ENCODE measurements around the gene CIAO1.
"Not testable (repeated sequence)": the region's sequence is repeated elsewhere in the genome, so short reads cannot be mapped to it uniquely, and the experiment has no call there.

Gene CIAO1

DNA sequence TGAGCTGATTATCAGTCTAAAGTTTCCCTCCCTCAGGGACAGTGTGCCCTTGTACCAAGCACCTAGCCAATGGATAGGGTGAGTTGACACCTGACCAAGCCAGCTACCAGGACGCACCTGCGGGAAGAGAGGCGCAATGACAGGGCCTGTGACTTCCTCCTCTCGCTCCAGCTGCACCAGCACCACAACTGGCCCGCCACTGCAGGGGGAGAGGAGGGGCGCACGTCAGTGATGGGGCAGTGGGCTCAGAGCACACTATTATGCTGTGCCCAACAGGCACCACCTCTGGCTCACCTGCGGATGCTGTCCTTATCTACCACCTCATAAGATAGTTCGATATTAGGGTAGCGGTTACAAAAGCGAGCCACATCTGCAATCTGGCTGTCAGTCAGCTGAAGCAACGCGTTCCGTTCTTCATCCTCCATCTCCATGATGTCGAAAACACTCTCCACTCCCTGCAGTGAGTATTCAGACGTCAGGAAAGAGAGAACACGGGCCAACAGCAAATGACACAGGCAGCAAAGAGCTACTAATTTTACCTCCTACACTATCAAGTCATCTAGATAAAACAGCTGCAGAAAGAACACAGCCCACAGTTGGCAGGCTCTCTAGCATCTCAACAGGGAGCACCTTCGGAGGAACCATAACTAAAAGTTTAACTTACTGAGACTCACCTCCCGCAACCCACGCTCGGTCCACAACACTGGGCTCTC, 10.9 kb downstream of the CIAO1 start:
- Histone ChIP-seq H3K27ac (no peak overlapping the region), H3K9ac (no peak overlapping the region), H3K36me3 (ENCODE audit: control insufficient read depth, insufficient read depth, low read length) (no peaks in the 10 kb centered on the region), H3K79me2 (peaks cover 3% of the 10 kb centered on the region), H2AFZ (no peak overlapping the region), H3K4me2 (ENCODE audit: low read length) (no peak overlapping the region), H3K4me3 (ENCODE audit: low read depth, low read length) (no peak overlapping the region), H3K27me3 (ENCODE audit: control insufficient read depth, insufficient read depth, low read length) (no peaks in the 10 kb centered on the region), H3K4me1 (no peaks in the 10 kb centered on the region), H3K9me3 (ENCODE audit: control insufficient read depth, low read length) (no peaks in the 10 kb centered on the region)
- TF ChIP-seq CTCF (IDR thresholded peaks at IDR 0.05): no peak

DNA sequence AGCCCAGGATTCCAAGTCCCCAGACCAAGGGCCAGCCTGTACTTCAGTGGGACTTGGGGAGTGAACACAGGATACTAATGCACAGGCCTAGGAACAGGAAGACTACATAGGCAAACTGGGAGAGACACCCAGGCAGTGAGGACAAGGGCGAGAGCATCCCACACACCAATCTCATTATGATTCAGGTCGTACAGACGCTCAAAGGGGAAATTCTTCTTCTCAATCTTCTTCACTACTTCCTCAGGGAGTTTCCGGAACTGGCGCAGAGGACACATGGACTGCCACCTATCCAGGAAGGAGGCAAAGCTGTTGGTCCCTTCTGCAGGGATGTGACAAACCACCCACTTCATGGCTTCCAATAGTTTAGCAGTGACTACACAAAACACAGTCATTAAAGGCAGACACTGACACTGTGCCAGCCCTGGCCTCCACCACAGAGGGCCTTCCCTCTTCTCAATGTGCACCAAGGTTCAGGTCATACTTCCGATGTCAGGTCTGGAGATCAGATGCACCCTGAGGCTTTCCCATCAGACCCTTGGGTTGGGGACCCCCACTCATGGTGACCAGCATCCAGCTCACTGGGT, 21.3 kb downstream of the CIAO1 start:
- Histone ChIP-seq H3K9me3 (ENCODE audit: control insufficient read depth, low read length) (no peaks in the 10 kb centered on the region), H3K9ac (no peak overlapping the region), H3K4me3 (ENCODE audit: low read depth, low read length) (no peak overlapping the region), H2AFZ (no peak overlapping the region), H3K27ac (no peak overlapping the region), H3K27me3 (ENCODE audit: control insufficient read depth, insufficient read depth, low read length) (no peaks in the 10 kb centered on the region), H3K4me2 (ENCODE audit: low read length) (no peak overlapping the region), H3K4me1 (no peaks in the 10 kb centered on the region), H3K36me3 (ENCODE audit: control insufficient read depth, insufficient read depth, low read length) (no peaks in the 10 kb centered on the region), H3K79me2 (no peaks in the 10 kb centered on the region)
- TF ChIP-seq CTCF (IDR thresholded peaks at IDR 0.05): no peak

GRCh38 chr2:96291751-96292150, 25.7 kb downstream of the CIAO1 start:
- Histone ChIP-seq H3K4me3 (ENCODE audit: low read depth, low read length) (no peak overlapping the region), H3K4me2 (ENCODE audit: low read length) (no peak overlapping the region), H3K9ac (no peak overlapping the region), H3K27ac (no peak overlapping the region), H2AFZ (no peak overlapping the region), H3K36me3 (ENCODE audit: control insufficient read depth, insufficient read depth, low read length) (no peaks in the 10 kb centered on the region), H3K9me3 (ENCODE audit: control insufficient read depth, low read length) (no peaks in the 10 kb centered on the region), H3K27me3 (ENCODE audit: control insufficient read depth, insufficient read depth, low read length) (no peaks in the 10 kb centered on the region), H3K79me2 (no peaks in the 10 kb centered on the region), H3K4me1 (no peaks in the 10 kb centered on the region)
- TF ChIP-seq CTCF (IDR thresholded peaks at IDR 0.05): no peak

DNA sequence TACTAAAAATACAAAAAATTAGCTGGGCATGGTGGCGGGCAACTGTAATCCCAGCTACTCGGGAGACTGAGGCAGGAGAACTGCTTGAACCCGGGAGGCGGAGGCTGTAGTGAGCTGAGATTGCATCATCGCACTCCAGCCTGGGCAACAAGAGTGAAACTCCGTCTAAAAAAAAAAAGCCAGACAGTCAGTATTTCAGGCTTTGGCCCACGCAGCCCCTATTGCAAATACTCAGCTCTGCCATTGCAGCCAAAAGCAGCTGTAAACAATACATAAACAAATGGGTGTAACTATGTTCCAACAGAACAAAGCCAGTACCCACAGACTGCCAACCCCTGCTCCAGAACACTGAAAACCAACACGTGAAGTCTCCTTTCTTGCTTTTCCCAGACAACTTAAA, 28.2 kb downstream of the CIAO1 start:
- H3K27me3 ChIP-seq (ENCODE audit: control insufficient read depth, insufficient read depth, low read length); H2AFZ ChIP-seq: not testable (repeated sequence)

DNA sequence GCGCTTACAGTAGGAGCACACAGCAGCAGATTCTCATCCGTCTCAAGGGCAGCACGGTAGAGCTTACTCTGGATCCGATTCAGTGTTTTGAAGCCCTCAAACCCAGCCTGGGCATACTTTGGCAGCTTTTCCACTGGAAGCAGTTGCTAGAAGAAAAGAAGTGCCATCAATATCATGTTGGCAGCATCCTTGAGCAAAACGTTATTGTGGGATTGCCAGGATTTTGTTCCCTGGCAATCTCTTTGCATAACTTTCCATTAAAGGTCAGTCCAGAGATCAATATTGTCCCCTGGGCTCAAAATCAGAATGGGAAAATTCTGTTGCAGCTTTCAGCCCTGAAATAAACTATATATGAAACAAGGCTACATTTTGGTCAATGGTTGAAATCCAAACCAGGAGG, 30.9 kb downstream of the CIAO1 start:
- Histone ChIP-seq H3K4me2 (ENCODE audit: low read length) (no peak overlapping the region), H3K36me3 (ENCODE audit: control insufficient read depth, insufficient read depth, low read length) (no peaks in the 10 kb centered on the region), H3K9me3 (ENCODE audit: control insufficient read depth, low read length) (no peaks in the 10 kb centered on the region), H3K27ac (no peak overlapping the region), H3K79me2 (no peaks in the 10 kb centered on the region), H3K4me1 (no peaks in the 10 kb centered on the region), H3K27me3 (ENCODE audit: control insufficient read depth, insufficient read depth, low read length) (no peaks in the 10 kb centered on the region), H3K4me3 (ENCODE audit: low read depth, low read length) (no peak overlapping the region), H2AFZ (no peak overlapping the region), H3K9ac (no peak overlapping the region)
- TF ChIP-seq CTCF (IDR thresholded peaks at IDR 0.05): no peak

More for the DNA sequence above, 28.2 kb downstream of the CIAO1 start:
- not testable (repeated sequence) for H3K4me2 ChIP-seq (ENCODE audit: low read length); H3K79me2 ChIP-seq; H3K9me3 ChIP-seq (ENCODE audit: control insufficient read depth, low read length); H3K4me3 ChIP-seq (ENCODE audit: low read depth, low read length); H3K36me3 ChIP-seq (ENCODE audit: control insufficient read depth, insufficient read depth, low read length); H3K9ac ChIP-seq; H3K4me1 ChIP-seq; H3K27ac ChIP-seq

All from parathyroid adenoma (tissue), 2 donors.